Measurements from ENCODE around the gene CEND1.

DNA sequence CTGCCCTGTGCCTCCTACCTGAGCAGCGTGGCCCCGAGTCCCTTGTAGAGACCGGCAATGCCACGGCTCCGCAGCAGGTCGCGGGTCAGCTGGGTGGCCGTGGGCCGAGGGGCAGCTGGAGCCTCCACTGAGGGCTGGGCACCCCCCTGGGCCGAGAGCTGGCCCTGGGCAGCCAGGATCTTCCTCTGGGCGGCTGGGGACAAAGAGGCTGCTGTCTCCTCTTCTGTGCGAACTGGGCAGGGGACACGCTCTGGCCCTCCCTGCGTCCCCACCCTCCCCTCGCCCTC, 2.6 kb upstream of the CEND1 start:
- no peak for TF ChIP-seq POLR2A (IDR thresholded peaks at IDR 0.05)
- TF ChIP-seq, protein P1, sequence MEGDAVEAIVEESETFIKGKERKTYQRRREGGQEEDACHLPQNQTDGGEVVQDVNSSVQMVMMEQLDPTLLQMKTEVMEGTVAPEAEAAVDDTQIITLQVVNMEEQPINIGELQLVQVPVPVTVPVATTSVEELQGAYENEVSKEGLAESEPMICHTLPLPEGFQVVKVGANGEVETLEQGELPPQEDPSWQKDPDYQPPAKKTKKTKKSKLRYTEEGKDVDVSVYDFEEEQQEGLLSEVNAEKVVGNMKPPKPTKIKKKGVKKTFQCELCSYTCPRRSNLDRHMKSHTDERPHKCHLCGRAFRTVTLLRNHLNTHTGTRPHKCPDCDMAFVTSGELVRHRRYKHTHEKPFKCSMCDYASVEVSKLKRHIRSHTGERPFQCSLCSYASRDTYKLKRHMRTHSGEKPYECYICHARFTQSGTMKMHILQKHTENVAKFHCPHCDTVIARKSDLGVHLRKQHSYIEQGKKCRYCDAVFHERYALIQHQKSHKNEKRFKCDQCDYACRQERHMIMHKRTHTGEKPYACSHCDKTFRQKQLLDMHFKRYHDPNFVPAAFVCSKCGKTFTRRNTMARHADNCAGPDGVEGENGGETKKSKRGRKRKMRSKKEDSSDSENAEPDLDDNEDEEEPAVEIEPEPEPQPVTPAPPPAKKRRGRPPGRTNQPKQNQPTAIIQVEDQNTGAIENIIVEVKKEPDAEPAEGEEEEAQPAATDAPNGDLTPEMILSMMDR (IDR thresholded peaks at IDR 0.05): no peak

All from stomach (tissue), 4 donors.